Activated CD4-positive, alpha-beta T cell treated with anti-CD3 and anti-CD28 coated beads, Interleukin-2, amount 50 U/mL, for 24 hours (primary cell): Measurements from ENCODE around the gene TRPM5.

Experiments used
- DNase-seq, 2 donors: peaks; one replicate each; pipeline ENCODE4 v3.0.0-alpha.2; 2020; ENCODE audit warnings: low read depth in 1 of 2, low spot score in 1 of 2

TRPM5 gene

GRCh38 chr11:2453436-2453835 is 9.1 kb upstream of the TRPM5 start:
- DNase-seq: no peak

DNA sequence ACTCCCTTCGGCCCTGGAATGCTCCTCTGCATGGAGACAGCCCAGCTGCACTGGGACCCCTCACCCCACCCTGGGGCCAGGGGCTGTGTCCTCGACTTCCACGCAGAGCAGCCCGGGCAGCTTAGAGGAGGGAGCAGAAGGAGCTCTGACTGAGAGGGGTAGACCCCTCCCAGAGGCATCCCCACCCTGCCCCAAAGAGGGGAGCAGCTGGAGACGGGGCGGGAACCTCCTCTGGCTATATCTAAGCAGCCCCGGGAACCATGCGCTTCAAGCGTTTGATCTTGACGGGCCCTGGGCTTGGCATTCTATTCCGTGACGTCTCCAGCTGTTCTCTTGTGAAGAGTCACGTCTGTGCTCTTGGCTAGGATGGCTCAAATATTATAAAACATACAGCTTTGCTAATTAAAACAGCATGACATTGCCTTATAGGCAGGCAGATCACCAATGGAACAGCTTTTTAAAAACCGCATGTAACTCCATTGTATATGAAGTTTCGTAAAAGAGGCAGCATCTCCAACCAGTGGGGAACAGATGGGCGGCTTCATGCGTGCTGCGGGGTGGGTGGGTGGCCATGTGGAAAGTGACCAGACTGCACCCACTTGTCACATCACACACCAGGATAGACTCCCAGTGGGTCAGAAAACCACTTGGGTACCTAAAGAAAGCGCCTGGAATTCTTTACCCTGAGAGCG is 8.2 kb upstream of the TRPM5 start:
- no peak for DNase-seq

GRCh38 chr11:2451916-2452315 is 7.6 kb upstream of the TRPM5 start:
- DNase-seq: no peak

- no peak for DNase-seq
Observed at GRCh38 chr11:2451336-2451735, 7.0 kb upstream of the TRPM5 start.

- DNase-seq: no peak
Observed at GRCh38 chr11:2450321-2451041, 6.2 kb upstream of the TRPM5 start.

- DNase-seq: no peak
Observed at GRCh38 chr11:2449548-2450320, 5.4 kb upstream of the TRPM5 start.

DNA sequence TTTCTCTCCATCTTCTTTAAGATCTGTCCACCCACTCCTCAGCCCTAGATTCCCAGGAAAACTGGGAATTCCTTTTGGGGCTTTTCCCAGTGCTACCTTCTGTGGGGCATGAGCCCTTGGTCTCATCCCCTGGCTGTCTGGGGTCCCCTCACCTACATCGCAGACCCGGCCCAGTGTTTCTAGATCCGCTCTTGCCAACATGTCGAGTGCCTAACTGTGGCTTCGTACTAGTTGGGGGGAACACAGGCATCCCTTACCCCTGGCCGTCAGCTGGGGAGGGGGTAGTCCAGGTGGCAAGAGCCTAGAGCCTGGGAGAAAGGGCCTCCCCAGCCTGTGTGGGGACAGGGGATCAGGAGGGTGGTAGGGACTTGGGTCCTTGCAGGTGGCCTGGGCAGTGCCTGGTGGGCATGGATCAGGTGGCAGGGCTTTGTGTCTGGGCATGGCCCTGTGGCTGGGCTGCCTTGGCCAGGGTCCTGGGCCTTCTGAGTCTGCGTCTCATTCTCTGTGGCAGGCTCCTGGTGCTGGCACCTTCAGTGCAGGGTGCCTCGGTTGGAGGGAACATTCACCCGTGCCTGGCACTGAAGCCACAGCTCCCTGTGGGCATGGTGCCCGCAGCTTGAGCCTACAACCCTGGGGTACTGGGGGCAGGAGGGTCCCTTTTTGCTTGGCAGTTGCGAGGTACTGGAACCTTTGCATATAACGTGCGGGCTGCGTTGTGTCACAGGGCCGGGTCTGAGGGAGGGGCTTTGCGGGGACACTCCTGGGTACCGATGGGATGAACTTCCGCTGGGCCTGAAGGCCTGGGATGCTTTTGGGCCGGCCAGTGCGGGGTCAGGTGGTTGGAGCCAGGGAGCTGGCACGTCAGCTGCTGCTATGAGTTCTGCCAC is 4.6 kb upstream of the TRPM5 start:
- no peak for DNase-seq

DNA sequence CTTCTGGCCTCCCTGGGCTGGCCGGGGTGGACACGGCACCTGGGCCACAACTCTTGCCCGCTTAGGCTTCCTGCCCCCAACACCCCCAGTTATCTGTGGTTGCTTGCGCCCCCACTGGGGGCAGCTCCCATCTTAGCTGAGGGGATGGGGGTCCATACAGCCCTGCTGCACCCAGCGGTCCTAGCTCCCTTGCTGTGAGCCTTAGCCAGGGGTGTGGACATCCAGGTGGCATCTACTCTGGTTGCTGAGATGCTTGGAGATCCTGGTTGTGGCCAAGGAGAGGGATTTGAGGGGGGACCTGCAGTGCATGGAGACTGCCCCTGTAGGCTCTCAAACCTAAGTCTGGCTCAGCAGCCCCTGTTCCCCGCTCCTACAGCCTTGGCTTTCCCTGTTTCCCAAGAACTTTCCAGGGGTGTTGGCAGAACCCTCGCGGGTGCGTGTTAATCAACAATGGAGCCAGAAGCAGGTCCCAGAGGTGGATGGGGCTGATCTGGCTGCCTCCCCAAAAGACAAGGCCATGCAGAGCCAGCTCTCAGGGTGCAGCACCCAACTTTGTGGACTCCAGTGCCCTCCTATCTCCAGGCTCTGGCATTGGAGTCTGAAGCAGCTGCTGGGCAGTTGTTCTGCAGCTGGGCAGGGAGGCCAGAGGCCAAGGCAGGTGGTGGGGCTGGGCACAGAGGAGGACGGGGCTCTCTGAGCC is 3.8 kb upstream of the TRPM5 start:
- DNase-seq: no peak

DNA sequence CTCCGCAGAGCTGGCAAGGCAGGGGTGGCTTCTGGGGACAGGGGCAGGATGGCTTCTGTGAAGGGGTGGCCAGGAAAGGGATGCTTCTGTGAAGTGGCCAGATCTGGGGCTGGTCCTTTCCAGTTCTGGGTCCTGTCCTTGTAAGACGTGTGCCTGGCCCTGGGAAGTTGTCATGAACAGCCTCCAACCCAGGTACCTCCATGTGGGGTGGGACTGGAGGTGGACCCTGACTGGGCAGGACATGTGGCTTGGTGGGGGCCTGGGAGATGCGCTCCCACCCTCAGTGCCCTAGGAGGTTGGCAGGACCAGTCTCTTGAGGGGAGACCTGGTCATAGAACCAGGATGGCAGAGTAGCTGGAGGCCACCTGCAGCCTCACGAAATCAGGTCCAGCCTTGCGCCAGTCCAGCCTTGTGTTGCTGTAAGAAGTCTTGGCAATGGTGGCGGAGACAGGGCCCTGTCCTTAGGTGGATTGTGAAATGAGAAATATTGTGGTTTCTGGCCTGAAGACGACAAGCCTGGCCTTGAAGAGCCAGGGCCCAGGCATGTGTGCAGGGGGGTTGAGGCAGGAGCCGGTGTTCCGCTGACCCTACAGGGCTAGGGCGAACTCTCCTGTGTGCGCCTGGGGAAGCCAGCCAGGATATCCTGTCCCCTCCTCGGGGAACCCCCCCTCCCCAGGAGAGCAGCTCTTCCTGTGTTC is 3.1 kb upstream of the TRPM5 start:
- DNase-seq: no peak

DNA sequence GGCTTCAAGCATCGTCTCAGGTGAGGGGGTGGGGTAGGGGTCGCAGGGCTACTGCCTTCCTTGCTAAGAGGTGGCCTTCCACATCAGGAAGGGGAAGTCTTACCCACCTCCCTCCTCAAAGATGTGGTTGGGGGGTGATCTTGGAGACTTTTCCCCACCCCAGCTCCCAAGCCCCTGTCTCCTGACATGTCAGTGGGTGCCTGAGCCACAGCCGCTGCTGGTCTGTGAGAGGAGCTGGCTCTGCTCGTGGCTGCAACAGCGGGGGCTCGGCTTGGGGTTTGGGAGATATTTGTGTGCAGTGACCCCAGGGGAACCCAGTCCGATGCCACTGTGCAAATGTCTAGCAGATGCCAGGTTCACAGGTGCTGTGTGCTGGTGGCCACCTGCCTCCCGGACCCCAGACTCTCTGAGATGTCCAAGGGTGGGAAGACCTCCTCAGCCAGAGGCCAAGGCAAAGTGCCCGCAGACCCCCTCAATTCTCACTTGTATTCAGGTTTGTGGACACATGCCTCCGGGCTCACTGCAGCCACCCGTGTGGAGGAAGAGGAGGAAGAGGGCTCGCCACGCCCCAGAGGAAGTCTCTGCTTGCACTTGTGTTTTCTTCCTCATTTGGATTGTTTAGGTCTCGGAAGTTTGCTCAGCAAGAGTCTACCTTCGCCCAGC is 2.4 kb upstream of the TRPM5 start:
- no peak for DNase-seq

- no peak for DNase-seq
Observed at GRCh38 chr11:2445746-2446551, 1.6 kb upstream of the TRPM5 start.

DNA sequence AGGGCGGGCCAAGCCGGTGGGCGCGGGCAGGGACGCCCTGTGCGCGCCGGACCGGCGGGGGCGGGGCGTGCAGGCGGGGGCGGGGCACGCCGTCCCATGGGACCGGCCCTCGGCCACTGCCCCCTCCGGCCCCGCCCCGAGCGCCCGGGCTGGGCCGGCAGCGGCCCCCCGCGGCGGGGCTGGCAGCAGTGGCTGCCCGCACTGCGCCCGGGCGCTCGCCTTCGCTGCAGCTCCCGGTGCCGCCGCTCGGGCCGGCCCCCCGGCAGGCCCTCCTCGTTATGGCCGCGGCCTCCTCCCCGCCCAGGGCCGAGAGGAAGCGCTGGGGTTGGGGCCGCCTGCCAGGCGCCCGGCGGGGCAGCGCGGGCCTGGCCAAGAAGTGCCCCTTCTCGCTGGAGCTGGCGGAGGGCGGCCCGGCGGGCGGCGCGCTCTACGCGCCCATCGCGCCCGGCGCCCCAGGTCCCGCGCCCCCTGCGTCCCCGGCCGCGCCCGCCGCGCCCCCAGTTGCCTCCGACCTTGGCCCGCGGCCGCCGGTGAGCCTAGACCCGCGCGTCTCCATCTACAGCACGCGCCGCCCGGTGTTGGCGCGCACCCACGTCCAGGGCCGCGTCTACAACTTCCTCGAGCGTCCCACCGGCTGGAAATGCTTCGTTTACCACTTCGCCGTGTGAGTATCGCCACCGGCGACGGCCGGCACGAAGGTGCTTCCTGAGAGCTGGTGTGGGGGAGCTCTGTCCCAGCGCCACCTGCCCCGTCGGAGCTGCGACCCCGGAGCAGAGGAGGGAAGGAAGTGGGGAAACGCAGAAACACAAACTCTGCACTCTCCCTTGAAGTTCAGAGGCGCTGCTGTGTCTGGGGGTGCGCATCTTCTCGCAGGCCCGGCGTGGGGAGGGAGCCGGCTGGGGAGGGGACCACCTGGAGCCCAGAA is 769 bp upstream of the TRPM5 start, which contains the start of gene KCNQ1:
TSS of gene KCNQ1 (plus strand) at position 188 of the 925 bp plus-strand sequence. CDS start at position 279, 91 bp downstream.
- DNase-seq: no peak

GRCh38 chr11:2443406-2443805 is 908 bp downstream of the TRPM5 start:
- DNase-seq: no peak

DNA sequence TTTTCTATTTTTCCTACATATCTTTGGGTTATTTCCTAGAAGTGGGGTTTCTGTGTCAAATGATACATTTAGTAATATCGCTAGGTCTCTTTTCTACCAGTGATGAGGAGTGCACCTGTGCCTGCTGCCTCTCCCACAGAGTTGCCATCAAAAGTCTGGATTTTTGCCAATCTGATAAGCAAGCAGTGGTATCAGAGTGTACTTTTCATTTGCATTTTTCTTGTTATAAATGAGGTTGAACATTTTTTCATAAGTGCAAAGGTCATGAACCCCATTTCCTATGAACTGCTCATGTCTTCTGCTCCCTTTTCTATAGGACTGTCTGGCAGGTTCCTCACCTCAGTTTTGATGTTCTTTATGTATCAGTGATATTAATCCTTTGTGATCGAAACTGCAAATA is 1.7 kb downstream of the TRPM5 start:
- DNase-seq: no peak

DNA sequence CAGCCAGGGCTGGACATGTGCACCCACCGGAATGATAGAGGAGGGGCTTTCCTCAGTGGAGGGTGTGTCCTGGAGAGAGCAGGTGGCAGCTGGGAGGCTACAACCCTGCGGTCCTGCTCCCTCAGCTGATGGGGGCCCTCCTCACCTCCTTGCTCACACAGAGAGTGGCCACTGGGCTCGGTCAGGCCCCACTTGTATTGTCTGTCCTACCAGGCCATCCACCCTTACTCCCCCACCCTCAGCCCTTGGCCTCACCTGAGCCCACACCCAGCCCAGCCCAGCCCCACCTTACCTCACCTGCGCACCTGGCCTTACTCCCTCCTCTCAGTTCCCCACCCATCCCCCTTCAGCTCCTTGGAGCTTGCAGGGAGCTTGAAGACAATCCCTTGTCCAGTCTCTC is 3.1 kb downstream of the TRPM5 start:
- no peak for DNase-seq

GRCh38 chr11:2440646-2441045 is 3.7 kb downstream of the TRPM5 start:
- no peak for DNase-seq

- DNase-seq: no peak
Observed at GRCh38 chr11:2439820-2440219, 4.5 kb downstream of the TRPM5 start.
